Fibroblast of lung (primary cell): Measurements from ENCODE around the gene PTGES2. TPM values are rescaled to one million over a fixed set of nuclear protein-coding genes. Genes with fewer than 3 reads are reported as not detected.

Source experiments
- DNase-seq, 2 donors: peaks; one replicate each; pipeline versions ENCODE4 v3.0.0 to v3.0.0-alpha.2; 2010; ENCODE audit warnings: low read depth in 2 of 2
- H2AFZ ChIP-seq: 2 replicates; pipeline ENCODE4 v1.5.1; 2012; ENCODE audit warnings: low read length, control low read depth, inconsistent platforms
- H3K27ac ChIP-seq: 2 replicates; pipeline ENCODE4 v1.5.1; 2011; ENCODE audit warnings: low read length, control low read depth; ENCODE audit not compliant: insufficient read depth
- H3K27me3 ChIP-seq: 2 replicates; pipeline ENCODE4 v1.5.1; 2011; ENCODE audit warnings: mild to moderate bottlenecking, low read length; ENCODE audit not compliant: control insufficient read depth, insufficient read depth
- H3K36me3 ChIP-seq: 2 replicates; pipeline ENCODE4 v1.5.1; 2011; ENCODE audit warnings: low read length; ENCODE audit not compliant: control insufficient read depth, insufficient read depth
- H3K4me1 ChIP-seq: 2 replicates; pipeline ENCODE4 v1.5.1; 2011; ENCODE audit warnings: low read length; ENCODE audit not compliant: control insufficient read depth, insufficient read depth; ENCODE audit errors: extremely low read depth
- H3K4me2 ChIP-seq: 2 replicates; pipeline ENCODE4 v1.5.1; 2011; ENCODE audit warnings: low read length, control low read depth; ENCODE audit not compliant: insufficient read depth; ENCODE audit errors: extremely low read depth
- H3K4me3 ChIP-seq, 4 experiments: fragments of 200-600 bp in 1 of 4; sonication (generic) in 1 of 4; replicated peaks in 1 of 4; 2 replicates each; pipeline ENCODE4 v1.5.1; 2011 to 2016; ENCODE audit warnings: low read length in 4 of 4, low read depth in 3 of 4, mild to moderate bottlenecking in 3 of 4, control low read depth in 2 of 4, inconsistent platforms in 1 of 4, mixed read lengths in 1 of 4; ENCODE audit not compliant: insufficient read depth in 1 of 4; ENCODE audit errors: control extremely low read depth in 1 of 4
- H3K79me2 ChIP-seq: 2 replicates; pipeline ENCODE4 v1.5.1; 2012; ENCODE audit warnings: mild to moderate bottlenecking, low read length, inconsistent platforms; ENCODE audit not compliant: control insufficient read depth, insufficient read depth
- H3K9ac ChIP-seq: 2 replicates; pipeline ENCODE4 v1.5.1; 2011; ENCODE audit warnings: mild to moderate bottlenecking, low read length, control low read depth; ENCODE audit not compliant: insufficient read depth
- H3K9me3 ChIP-seq: 2 replicates; pipeline ENCODE4 v1.5.1; 2012; ENCODE audit warnings: low read depth, low read length; ENCODE audit not compliant: control insufficient read depth, insufficient read depth
- H4K20me1 ChIP-seq: 2 replicates; pipeline ENCODE4 v1.5.1; 2011; ENCODE audit warnings: low read length; ENCODE audit not compliant: control insufficient read depth, insufficient read depth; ENCODE audit errors: extremely low read depth
- EZH2 ChIP-seq: IDR thresholded peaks from 2 replicates; pipeline ENCODE4 v1.5.1; 2012; ENCODE audit warnings: low read length, control low read depth, mild to moderate bottlenecking; ENCODE audit errors: missing control alignments
- polyA plus RNA-seq, 2 donors: library from polyadenylated mRNA; depleted of rRNA in 1 of 2; stranded (reverse) in 1 of 2; unstranded in 1 of 2; fragments of >200 nt; gene quantifications; 2 replicates each; pipeline ENCODE4 v1.2.1, GENCODE V29; 2011 to 2012; ENCODE audit warnings: missing spikeins in 1 of 2
- total RNA-seq: library from RNA; depleted of rRNA; stranded (reverse); fragments of >200 nt; gene quantifications from 2 replicates; pipeline ENCODE4 v1.2.1, GENCODE V29; 2014
- TF ChIP-seq, protein P1 (sequence below), 2 donors: IDR thresholded peaks in 1 of 2; conservative IDR thresholded peaks in 1 of 2; 1 replicate in 1 of 2; 2 replicates in 1 of 2; pipeline ENCODE4 v1.5.1; 2011 to 2012; ENCODE audit warnings: low read length in 2 of 2, control low read depth in 1 of 2, inconsistent platforms in 1 of 2, low read depth in 1 of 2, mild to moderate bottlenecking in 1 of 2

The PTGES2 gene
- total and polyA plus RNA-seq, 2 donors (not counting 1 experiment from before 2014, with no cell fraction given) = 44.8 to 57.6 TPM

DNA sequence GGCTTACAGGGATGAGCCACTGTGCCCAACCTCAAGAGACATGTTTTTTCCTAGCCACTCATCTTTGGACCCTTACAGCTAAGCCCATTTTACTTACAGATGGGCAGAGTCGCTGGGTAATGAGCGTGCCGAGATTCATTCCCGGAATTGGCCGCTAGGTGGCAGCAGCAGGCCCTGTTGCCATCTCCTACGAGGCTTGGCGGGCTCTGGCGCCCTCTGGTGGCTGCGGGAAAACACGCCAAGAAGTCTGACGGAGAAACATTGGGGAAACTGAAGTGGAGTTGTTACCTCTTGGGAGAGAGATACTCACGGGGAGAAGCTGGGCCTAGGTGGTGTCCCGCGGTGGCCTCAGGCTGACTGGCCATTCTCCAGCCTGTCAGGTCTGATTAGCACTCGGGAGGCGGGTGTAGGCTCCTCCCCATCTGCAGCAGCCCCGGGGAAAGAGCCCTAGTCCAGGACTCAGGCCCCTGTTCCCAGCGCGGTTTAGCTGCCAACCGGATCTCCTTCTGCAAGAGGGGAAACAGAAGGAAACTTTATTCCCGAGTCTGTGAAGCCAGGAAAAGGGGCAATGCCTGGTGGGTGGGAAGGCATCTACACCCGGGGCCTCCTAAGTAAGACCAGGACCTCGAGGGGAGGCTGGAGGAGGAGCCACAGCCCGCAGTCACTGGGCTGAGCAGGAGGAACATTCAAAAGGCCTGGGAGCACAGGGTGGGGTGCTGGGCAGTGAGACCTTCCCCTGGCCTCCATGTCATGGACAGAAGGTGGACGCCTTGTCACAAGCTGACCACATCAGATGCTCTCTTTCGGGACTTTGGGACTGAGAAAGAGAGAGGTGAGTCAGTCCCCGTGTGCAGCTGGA lies 9.7 kb downstream of the PTGES2 start:
- peak; percentile 69 to 87 for DNase-seq
- H3K4me1 ChIP-seq = peaks cover 4% of the 10 kb centered on the region
- peak overlapping the region; percentile 30 for H3K9ac ChIP-seq
- no peak overlapping the region for H3K27ac ChIP-seq
- peak overlapping the region; percentile 68 for H3K4me2 ChIP-seq
- no peaks in the 10 kb centered on the region for H3K27me3 ChIP-seq
- H4K20me1 ChIP-seq = no peaks in the 10 kb centered on the region
- no peaks in the 10 kb centered on the region for H3K9me3 ChIP-seq
- peaks cover 10% of the 10 kb centered on the region for H3K36me3 ChIP-seq
- no peak overlapping the region for H3K4me3 ChIP-seq
- peak overlapping the region; percentile 86 for H2AFZ ChIP-seq
- TF ChIP-seq, protein P1, sequence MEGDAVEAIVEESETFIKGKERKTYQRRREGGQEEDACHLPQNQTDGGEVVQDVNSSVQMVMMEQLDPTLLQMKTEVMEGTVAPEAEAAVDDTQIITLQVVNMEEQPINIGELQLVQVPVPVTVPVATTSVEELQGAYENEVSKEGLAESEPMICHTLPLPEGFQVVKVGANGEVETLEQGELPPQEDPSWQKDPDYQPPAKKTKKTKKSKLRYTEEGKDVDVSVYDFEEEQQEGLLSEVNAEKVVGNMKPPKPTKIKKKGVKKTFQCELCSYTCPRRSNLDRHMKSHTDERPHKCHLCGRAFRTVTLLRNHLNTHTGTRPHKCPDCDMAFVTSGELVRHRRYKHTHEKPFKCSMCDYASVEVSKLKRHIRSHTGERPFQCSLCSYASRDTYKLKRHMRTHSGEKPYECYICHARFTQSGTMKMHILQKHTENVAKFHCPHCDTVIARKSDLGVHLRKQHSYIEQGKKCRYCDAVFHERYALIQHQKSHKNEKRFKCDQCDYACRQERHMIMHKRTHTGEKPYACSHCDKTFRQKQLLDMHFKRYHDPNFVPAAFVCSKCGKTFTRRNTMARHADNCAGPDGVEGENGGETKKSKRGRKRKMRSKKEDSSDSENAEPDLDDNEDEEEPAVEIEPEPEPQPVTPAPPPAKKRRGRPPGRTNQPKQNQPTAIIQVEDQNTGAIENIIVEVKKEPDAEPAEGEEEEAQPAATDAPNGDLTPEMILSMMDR (conservative IDR thresholded peaks at IDR 0.05 in 1 of 2, IDR thresholded peaks at IDR 0.05 in 1 of 2; ENCODE audit: low read depth in 1 of 2, low read length in 2 of 2) = peak; percentile 100
- TF ChIP-seq EZH2 = no peak
- H3K79me2 ChIP-seq = no peaks in the 10 kb centered on the region

DNA sequence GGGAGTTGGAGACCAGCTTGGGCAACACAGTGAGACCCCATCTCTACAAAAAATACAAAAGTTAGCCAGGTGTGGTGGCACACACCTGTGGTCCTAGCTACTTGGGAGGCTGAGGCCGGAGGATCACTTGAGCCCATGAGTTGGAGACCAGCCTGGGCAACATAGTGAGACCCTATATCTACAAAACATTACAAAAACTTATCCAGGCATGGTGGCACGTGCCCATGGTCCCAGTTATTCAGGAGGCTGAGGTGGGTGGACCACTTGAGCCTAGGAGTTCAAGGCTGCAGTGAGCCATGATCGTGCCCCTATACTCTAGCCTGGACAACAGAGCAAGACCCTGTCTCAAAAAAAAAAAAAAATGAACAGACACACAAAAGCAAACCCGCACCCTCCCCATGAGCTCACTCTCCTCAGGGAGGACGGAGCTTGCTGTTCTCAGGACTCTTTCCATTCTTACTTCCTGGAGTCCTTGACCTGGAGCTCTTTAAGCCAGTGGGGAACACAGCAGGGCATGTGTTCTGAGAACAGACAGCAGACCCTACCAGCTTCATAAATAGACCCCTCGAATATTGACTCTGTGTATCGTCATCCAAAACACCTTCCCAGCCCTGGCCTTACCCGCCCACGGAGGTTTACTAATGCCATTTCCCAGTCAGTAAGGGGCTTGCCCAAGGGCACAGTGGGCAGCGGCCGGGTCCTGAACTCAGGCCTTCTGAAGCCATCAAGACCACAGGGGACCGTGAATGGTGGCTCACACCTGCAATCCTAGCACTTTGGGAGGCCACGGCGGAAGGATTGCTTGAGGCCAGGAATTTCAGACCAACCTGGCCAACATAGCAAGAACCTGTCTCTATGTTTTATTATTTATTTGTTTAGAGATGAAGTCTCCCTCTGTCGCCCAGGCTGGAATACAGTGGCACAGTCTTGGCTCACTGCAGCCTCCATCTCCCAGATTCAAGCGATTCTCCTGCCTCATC lies 11.1 kb downstream of the PTGES2 start:
- no peaks in the 10 kb centered on the region for H3K27me3 ChIP-seq
- peaks cover 4% of the 10 kb centered on the region for H3K36me3 ChIP-seq
- no peak overlapping the region for H3K9ac ChIP-seq
- TF ChIP-seq, protein P1 (conservative IDR thresholded peaks at IDR 0.05 in 1 of 2, IDR thresholded peaks at IDR 0.05 in 1 of 2; ENCODE audit: low read depth in 1 of 2, low read length in 2 of 2) = no peak
- no peak for TF ChIP-seq EZH2
- H3K79me2 ChIP-seq = no peaks in the 10 kb centered on the region
- H3K4me2 ChIP-seq = no peak overlapping the region
- H2AFZ ChIP-seq = no peak overlapping the region
- no peaks in the 10 kb centered on the region for H4K20me1 ChIP-seq
- H3K9me3 ChIP-seq = no peaks in the 10 kb centered on the region
- no peak overlapping the region for H3K4me3 ChIP-seq
- H3K4me1 ChIP-seq = peaks cover 4% of the 10 kb centered on the region
- H3K27ac ChIP-seq = no peak overlapping the region
- DNase-seq = no peak
